Kidney (tissue), 22 donors: Measurements from ENCODE around the gene TSPAN15. TPM values are rescaled to one million over a fixed set of nuclear protein-coding genes. Genes with fewer than 3 reads are reported as not detected.

ENCODE experiments used
- DNase-seq, 5 donors: peaks; one replicate each; pipeline ENCODE4 v3.0.0-alpha.2; 2013 to 2020
- FAIRE-seq: peaks from 2 replicates; lab custom pipeline; 2012; peaks lifted over from hg19 to GRCh38; lab: Jason Lieb, UNC
- H3K27ac ChIP-seq, 2 donors: one replicate each; pipeline ENCODE4 v1.7.0; 2013; ENCODE audit warnings: low read depth in 2 of 2, low read length in 2 of 2, inconsistent platforms in 1 of 2
- H3K27me3 ChIP-seq: one replicate; pipeline ENCODE4 v1.7.1; 2013; ENCODE audit warnings: low read length, inconsistent platforms; ENCODE audit not compliant: control insufficient read depth, insufficient read depth
- H3K36me3 ChIP-seq, 3 donors: one replicate each; pipeline versions ENCODE4 v1.7.0 to v1.7.1; 2013; ENCODE audit warnings: low read length in 3 of 3, control low read depth in 1 of 3, inconsistent platforms in 1 of 3; ENCODE audit not compliant: insufficient read depth in 3 of 3, control insufficient read depth in 2 of 3
- H3K4me1 ChIP-seq, 3 donors: one replicate each; pipeline versions ENCODE4 v1.7.0 to v1.7.1; 2013; ENCODE audit warnings: low read length in 3 of 3, inconsistent platforms in 1 of 3, low read depth in 1 of 3; ENCODE audit not compliant: control insufficient read depth in 2 of 3, insufficient read depth in 2 of 3
- H3K4me3 ChIP-seq, 3 donors: one replicate each; pipeline versions ENCODE4 v1.7.0 to v1.8.1; 2013; ENCODE audit warnings: low read length in 3 of 3, control low read depth in 1 of 3, inconsistent platforms in 1 of 3
- H3K9ac ChIP-seq, 3 donors: one replicate each; pipeline versions ENCODE4 v1.7.0 to v1.7.1; 2013; ENCODE audit warnings: low read length in 3 of 3, control low read depth in 1 of 3, inconsistent platforms in 1 of 3
- H3K9me3 ChIP-seq, 3 donors: one replicate each; pipeline versions ENCODE4 v1.7.0 to v1.7.1; 2013; ENCODE audit warnings: low read length in 3 of 3, control low read depth in 1 of 3, inconsistent platforms in 1 of 3; ENCODE audit not compliant: control insufficient read depth in 2 of 3, insufficient read depth in 1 of 3
- CTCF ChIP-seq: IDR thresholded peaks from 3 replicates; pipeline ENCODE4 v1.5.1; 2012; ENCODE audit warnings: mild to moderate bottlenecking, moderate library complexity, borderline replicate concordance; ENCODE audit not compliant: insufficient read depth; ENCODE audit errors: extremely low read depth
- intact Hi-C: fragments of 100-400 bp; cut with DNase I; formaldehyde crosslinking; loops from one replicate; pipeline ENCODE4 v1.11.1; 2022
- long read RNA-seq, 10 donors: library from polyadenylated mRNA in 1 of 10; unstranded in 1 of 10; transcript quantifications; one replicate each; pipeline ENCODE4 v2.0.0 and lab custom pipeline, GENCODE V29; 2021 to 2026
- polyA plus RNA-seq: library from polyadenylated mRNA; stranded (reverse); fragments of 350-450 nt; fragmentation: Illumina TruSeq; extraction: RNeasy Lipid Tissue Mini Kit (QIAGEN cat#74804); gene quantifications from one replicate; pipeline ENCODE4 v1.2.3, GENCODE V29; 2014; ENCODE audit warnings: low read depth, low replicate concordance; ENCODE audit not compliant: insufficient read depth
- total RNA-seq: library from RNA; stranded (reverse); fragmentation: NEBNext Ultra II Directional; extraction: Animal tissue kit (Norgen Biotek cat#: 25700); gene quantifications from one replicate; pipeline ENCODE4 v1.2.1, GENCODE V29; 2021
- donor health status: control.
- donor health status: control.
- donor health status: control.
- donor health status: control.
- donor health status: control.
- donor health status: DM: yes; HTN: yes; CAD: no.
- donor health status: Normal renal cell carcinoma (clear cell type).

Gene TSPAN15
- total RNA-seq, result 65.4 TPM
- 28.2 TPM for polyA plus RNA-seq
- long read RNA-seq, donor 1, transcript TSPAN15-201 (8 exons, 1,698 nt), result major isoform, 14 of 15 reads
- long read RNA-seq, donor 1, partial matches to known transcripts, result 0 of 15 reads
- long read RNA-seq, donor 1, other reads (novel, unspliced or antisense), result 0 of 15 reads
- long read RNA-seq, donor 2, transcript TSPAN15-201 (8 exons, 1,698 nt), result major isoform, 13 of 14 reads
- long read RNA-seq, donor 2, partial matches to known transcripts, result 0 of 14 reads
- long read RNA-seq, donor 2, other reads (novel, unspliced or antisense), result 0 of 14 reads
- long read RNA-seq, donor 3, transcript TSPAN15-201 (8 exons, 1,698 nt), result major isoform, 19 of 25 reads
- long read RNA-seq, donor 3, partial matches to known transcripts, result 0 of 25 reads
- long read RNA-seq, donor 3, other reads (novel, unspliced or antisense), result 0 of 25 reads
- long read RNA-seq, donor 4, transcript TSPAN15-201 (8 exons, 1,698 nt), result major isoform, 11 of 11 reads
- long read RNA-seq, donor 4, partial matches to known transcripts, result 0 of 11 reads
- long read RNA-seq, donor 4, other reads (novel, unspliced or antisense), result 0 of 11 reads
- long read RNA-seq, donor 5, result 0 reads
- long read RNA-seq, donor 6, transcript TSPAN15-201 (8 exons, 1,698 nt), result major isoform, 11 of 12 reads
- long read RNA-seq, donor 6, partial matches to known transcripts, result 0 of 12 reads
- long read RNA-seq, donor 6, other reads (novel, unspliced or antisense), result 0 of 12 reads
- long read RNA-seq, donor 7, transcript TSPAN15-201 (8 exons, 1,698 nt), result major isoform, 67 of 86 reads
- long read RNA-seq, donor 7, partial matches to known transcripts, result 8 of 86 reads
- long read RNA-seq, donor 7, other reads (novel, unspliced or antisense), result 10 of 86 reads
- long read RNA-seq, donor 8, transcript TSPAN15-201 (8 exons, 1,698 nt), result major isoform, 17 of 19 reads
- long read RNA-seq, donor 8, partial matches to known transcripts, result 0 of 19 reads
- long read RNA-seq, donor 8, other reads (novel, unspliced or antisense), result 0 of 19 reads
- long read RNA-seq, donor 9, transcript TSPAN15-201 (8 exons, 1,698 nt), result major isoform, 14 of 14 reads
- long read RNA-seq, donor 9, partial matches to known transcripts, result 0 of 14 reads
- long read RNA-seq, donor 9, other reads (novel, unspliced or antisense), result 0 of 14 reads
- long read RNA-seq, donor 10, transcript TSPAN15-201 (8 exons, 1,698 nt), result major isoform, 12 of 14 reads
- long read RNA-seq, donor 10, partial matches to known transcripts, result 0 of 14 reads
- long read RNA-seq, donor 10, other reads (novel, unspliced or antisense), result 0 of 14 reads

- intact Hi-C loops, result no loop called here
- no peak for TF ChIP-seq CTCF
- Histone ChIP-seq H3K27ac (peak within 1 kb of the TSS; percentile 29 to 86), H3K9me3 (no peaks in the 10 kb centered on the region), H3K36me3 (no peaks in the 10 kb centered on the region), H3K4me1 (peaks cover 0 to 9% (median 8%) of the 10 kb centered on the region in 3 donors), H3K4me3 (peak within 1 kb of the TSS; percentile 41 to 63 (median 57)), H3K27me3 (no peaks in the 10 kb centered on the region), H3K9ac (peak within 1 kb of the TSS in 2 of 3 donors; percentile 46 to 67)
- FAIRE-seq (no peak), DNase-seq (peak; percentile 92 to 96 (median 93))
Measured at GRCh38 chr10:69451209-69451783, at the start of gene TSPAN15. Gene TSPAN15, plus strand, starts transcription at chr10:69451465. Its CDS starts 130 bp downstream, at chr10:69451595.

- no peak overlapping the region for H3K9ac ChIP-seq
- no peak for TF ChIP-seq CTCF
- H3K4me1 ChIP-seq, result peaks cover 0 to 7% (median 0%) of the 10 kb centered on the region in 3 donors
- no peaks in the 10 kb centered on the region for H3K27me3 ChIP-seq
- no peak overlapping the region for H3K4me3 ChIP-seq
- H3K27ac ChIP-seq, result no peak overlapping the region
- DNase-seq, result no peak
- no peak for FAIRE-seq
- intact Hi-C loops, result no loop called here
- peaks cover 0 to 11% (median 6%) of the 10 kb centered on the region in 3 donors for H3K36me3 ChIP-seq
- no peaks in the 10 kb centered on the region for H3K9me3 ChIP-seq
Measured at GRCh38 chr10:69402386-69402785, 48.9 kb upstream of the TSPAN15 start.

- intact Hi-C loops, result no loop called here
- Histone ChIP-seq H3K9ac (no peak overlapping the region), H3K4me1 (peaks cover 0 to 11% (median 0%) of the 10 kb centered on the region in 3 donors), H3K9me3 (no peaks in the 10 kb centered on the region), H3K36me3 (peaks cover 0 to 11% (median 6%) of the 10 kb centered on the region in 3 donors), H3K4me3 (no peak overlapping the region), H3K27me3 (no peaks in the 10 kb centered on the region), H3K27ac (no peak overlapping the region)
- DNase-seq (no peak), FAIRE-seq (no peak)
- no peak for TF ChIP-seq CTCF
Measured at GRCh38 chr10:69403066-69403465, 48.2 kb upstream of the TSPAN15 start.
